GM23248 (cell line): ENCODE results near the gene C9orf85.

Experiments used
- EZH2 ChIP-seq: fragments of 200-600 bp; sonication (generic); IDR thresholded peaks from 2 replicates; pipeline ENCODE4 v1.6.1; 2018; ENCODE audit warnings: antibody characterized with exemption, mild to moderate bottlenecking; ENCODE audit not compliant: insufficient read depth, poor library complexity, severe bottlenecking
- EZH2phosphoT487 ChIP-seq: fragments of 200-600 bp; sonication (generic); IDR thresholded peaks from 2 replicates; pipeline ENCODE4 v1.6.1; 2018; ENCODE audit warnings: antibody characterized with exemption, moderate library complexity, mild to moderate bottlenecking, low read depth; ENCODE audit not compliant: insufficient read depth

- TF ChIP-seq EZH2, result no peak
- TF ChIP-seq EZH2phosphoT487, result no peak
Measured at GRCh38 chr9:71977003-71977402, 65.6 kb downstream of the C9orf85 start.
